ENCODE measurements around the gene ELOVL5. TPM values are rescaled to one million over a fixed set of nuclear protein-coding genes. Genes with fewer than 3 reads are reported as not detected.

Gene ELOVL5
- polyA plus RNA-seq, 3 donors, result 44.7 to 97.1 (median 69.5) TPM

DNA sequence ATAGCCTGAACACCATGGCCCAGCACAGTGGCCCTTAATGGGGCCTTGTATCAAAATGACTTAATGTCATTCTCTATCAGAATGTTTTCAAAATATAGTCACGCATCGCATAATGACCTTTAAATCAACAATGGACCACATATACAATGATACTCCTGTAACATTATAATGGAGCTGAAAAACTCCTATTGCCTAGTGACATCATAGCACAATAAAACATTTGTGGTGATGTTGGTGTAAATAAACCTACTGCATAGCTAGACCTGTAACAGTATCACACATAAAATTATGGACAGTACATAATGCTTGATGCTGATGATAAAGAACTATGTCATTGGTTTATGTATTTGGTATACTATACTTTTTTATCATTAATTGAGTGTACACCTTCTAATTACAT is 9.3 kb downstream of the ELOVL5 start:
- Histone ChIP-seq H3K4me2 (replicated peaks; ENCODE audit: extremely low read depth, low read length, poor library complexity, severe bottlenecking) (no peak overlapping the region), H3K27ac (ENCODE audit: low read depth in 1 of 2, low read length in 2 of 2) (no peak overlapping the region), H3K9ac (ENCODE audit: insufficient read depth, low read length, poor library complexity, severe bottlenecking) (no peak overlapping the region), H2AFZ (ENCODE audit: insufficient read depth, low read depth, low read length, poor library complexity, severe bottlenecking) (no peak overlapping the region), H3K4me1 (ENCODE audit: control insufficient read depth in 1 of 2, insufficient read depth in 2 of 2, low read length in 2 of 2) (peaks cover 22 to 27% of the 10 kb centered on the region in 2 donors), H3K79me2 (ENCODE audit: insufficient read depth, low read length) (peaks cover 100% of the 10 kb centered on the region), H3K4me3 (replicated peaks in 1 of 3; ENCODE audit: low read depth in 2 of 3, low read length in 3 of 3) (no peak overlapping the region), H4K20me1 (ENCODE audit: insufficient read depth, low read length) (peaks cover 95% of the 10 kb centered on the region), H3K27me3 (ENCODE audit: control insufficient read depth in 2 of 2, insufficient read depth in 2 of 2, low read length in 2 of 2) (no peaks in the 10 kb centered on the region), H3K9me3 (replicated peaks in 1 of 2; ENCODE audit: control insufficient read depth in 1 of 2, insufficient read depth in 1 of 2, low read length in 2 of 2) (no peaks in the 10 kb centered on the region), H3K36me3 (replicated peaks in 1 of 2; ENCODE audit: control insufficient read depth in 1 of 2, insufficient read depth in 2 of 2, low read length in 2 of 2) (peaks cover 4 to 8% of the 10 kb centered on the region in 2 donors)
- no CpG with 5 or more reads among the region's 2 CpGs for WGBS (ENCODE audit: insufficient coverage)
- Mint-ChIP-seq H3K27ac (no peak overlapping the region), H3K4me3 (no peak overlapping the region), H3K36me3 (peaks cover 11 to 21% of the 10 kb centered on the region in 2 donors), H3K27me3 (ENCODE audit: low read depth in 3 of 3) (no peaks in the 10 kb centered on the region), H3K4me1 (peaks cover 59% of the 10 kb centered on the region), H3K9me3 (no peaks in the 10 kb centered on the region)
- intact Hi-C loops (cut with micrococcal nuclease), result no loop called here
- TF ChIP-seq, protein P1, sequence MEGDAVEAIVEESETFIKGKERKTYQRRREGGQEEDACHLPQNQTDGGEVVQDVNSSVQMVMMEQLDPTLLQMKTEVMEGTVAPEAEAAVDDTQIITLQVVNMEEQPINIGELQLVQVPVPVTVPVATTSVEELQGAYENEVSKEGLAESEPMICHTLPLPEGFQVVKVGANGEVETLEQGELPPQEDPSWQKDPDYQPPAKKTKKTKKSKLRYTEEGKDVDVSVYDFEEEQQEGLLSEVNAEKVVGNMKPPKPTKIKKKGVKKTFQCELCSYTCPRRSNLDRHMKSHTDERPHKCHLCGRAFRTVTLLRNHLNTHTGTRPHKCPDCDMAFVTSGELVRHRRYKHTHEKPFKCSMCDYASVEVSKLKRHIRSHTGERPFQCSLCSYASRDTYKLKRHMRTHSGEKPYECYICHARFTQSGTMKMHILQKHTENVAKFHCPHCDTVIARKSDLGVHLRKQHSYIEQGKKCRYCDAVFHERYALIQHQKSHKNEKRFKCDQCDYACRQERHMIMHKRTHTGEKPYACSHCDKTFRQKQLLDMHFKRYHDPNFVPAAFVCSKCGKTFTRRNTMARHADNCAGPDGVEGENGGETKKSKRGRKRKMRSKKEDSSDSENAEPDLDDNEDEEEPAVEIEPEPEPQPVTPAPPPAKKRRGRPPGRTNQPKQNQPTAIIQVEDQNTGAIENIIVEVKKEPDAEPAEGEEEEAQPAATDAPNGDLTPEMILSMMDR (IDR thresholded peaks at IDR 0.05), result no peak
- no peak for DNase-seq

DNA sequence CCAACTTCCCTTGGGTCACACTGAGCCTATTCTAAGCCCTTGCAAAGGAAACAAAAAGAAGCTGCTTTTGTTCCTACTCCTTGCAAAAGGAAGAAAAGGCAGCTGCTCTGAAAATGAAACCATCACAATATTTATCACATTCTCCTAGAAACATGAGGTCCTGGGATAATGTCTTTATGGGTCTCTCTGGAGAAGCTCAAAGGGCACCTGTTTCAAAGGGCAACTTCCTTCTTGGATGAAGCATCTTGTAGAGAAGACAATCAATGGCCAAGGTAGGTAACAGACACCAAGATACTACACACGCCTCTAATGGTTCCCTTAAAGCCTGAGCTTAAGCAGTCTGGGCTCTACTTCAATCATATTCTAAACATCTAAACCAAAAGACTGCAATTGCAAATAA is 10.4 kb downstream of the ELOVL5 start:
- WGBS (ENCODE audit: insufficient coverage), result no CpG with 5 or more reads among the region's 1 CpG
- no peak overlapping the region for H3K4me2 ChIP-seq (replicated peaks; ENCODE audit: extremely low read depth, low read length, poor library complexity, severe bottlenecking)
- Mint-ChIP-seq H3K27ac (peak overlapping the region in 2 of 7 donors; percentile 28 to 55), H3K4me3 (no peak overlapping the region), H3K27me3 (ENCODE audit: low read depth in 3 of 3) (no peaks in the 10 kb centered on the region), H3K9me3 (no peaks in the 10 kb centered on the region), H3K36me3 (peaks cover 11 to 13% of the 10 kb centered on the region in 2 donors), H3K4me1 (peaks cover 58% of the 10 kb centered on the region)
- no peak for DNase-seq
- intact Hi-C loops (cut with micrococcal nuclease), result no loop called here
- H4K20me1 ChIP-seq (ENCODE audit: insufficient read depth, low read length), result peaks cover 94% of the 10 kb centered on the region
- H3K79me2 ChIP-seq (ENCODE audit: insufficient read depth, low read length), result peaks cover 100% of the 10 kb centered on the region
- no peak overlapping the region for H2AFZ ChIP-seq (ENCODE audit: insufficient read depth, low read depth, low read length, poor library complexity, severe bottlenecking)
- no peak overlapping the region for H3K9ac ChIP-seq (ENCODE audit: insufficient read depth, low read length, poor library complexity, severe bottlenecking)
- no peak overlapping the region for H3K4me3 ChIP-seq (replicated peaks in 1 of 3; ENCODE audit: low read depth in 2 of 3, low read length in 3 of 3)
- H3K36me3 ChIP-seq (replicated peaks in 1 of 2; ENCODE audit: control insufficient read depth in 1 of 2, insufficient read depth in 2 of 2, low read length in 2 of 2), result peaks cover 4 to 8% of the 10 kb centered on the region in 2 donors
- H3K9me3 ChIP-seq (replicated peaks in 1 of 2; ENCODE audit: control insufficient read depth in 1 of 2, insufficient read depth in 1 of 2, low read length in 2 of 2), result no peaks in the 10 kb centered on the region
- no peaks in the 10 kb centered on the region for H3K27me3 ChIP-seq (ENCODE audit: control insufficient read depth in 2 of 2, insufficient read depth in 2 of 2, low read length in 2 of 2)
- peaks cover 27 to 34% of the 10 kb centered on the region in 2 donors for H3K4me1 ChIP-seq (ENCODE audit: control insufficient read depth in 1 of 2, insufficient read depth in 2 of 2, low read length in 2 of 2)
- peak overlapping the region in 1 of 2 donors; percentile 30 for H3K27ac ChIP-seq (ENCODE audit: low read depth in 1 of 2, low read length in 2 of 2)
- TF ChIP-seq, protein P1 (IDR thresholded peaks at IDR 0.05), result no peak

Measured in CD14-positive monocyte (primary cell).